PC-3 (cell line): ENCODE results near the gene PRR12.

Experiments
- CTCF ChIP-seq: fragments of 300-600 bp; sonication (generic); conservative IDR thresholded peaks from 2 replicates; pipeline ENCODE4 v1.5.1; 2017; ENCODE audit warnings: antibody characterized with exemption, low read depth, mild to moderate bottlenecking, low read length
- EZH2 ChIP-seq: fragments of 300-600 bp; sonication (generic); IDR thresholded peaks from one replicate; pipeline ENCODE4 v1.6.1; 2017; ENCODE audit warnings: antibody characterized with exemption, mild to moderate bottlenecking, low read length; ENCODE audit not compliant: unreplicated experiment

GRCh38 chr19:49556412-49557398, 34.3 kb upstream of the PRR12 start:
- no peak for TF ChIP-seq CTCF
- no peak for TF ChIP-seq EZH2
